HG02571 (cell line): Measurements from ENCODE around the gene ZNF263.

Experiments used
- ATAC-seq: cut with Tn5 transposase; IDR thresholded peaks from one replicate; pipeline ENCODE4 v1.9.1; 2021; ENCODE audit warnings: mild to moderate bottlenecking, moderate library complexity; ENCODE audit not compliant: unreplicated experiment

ZNF263 gene

GRCh38 chr16:3317315-3317999 lies 34.2 kb downstream of the ZNF263 start:
- no peak for ATAC-seq

- ATAC-seq: no peak
Measured at GRCh38 chr16:3321816-3322215, 38.5 kb downstream of the ZNF263 start.

- no peak for ATAC-seq
Measured at GRCh38 chr16:3327514-3327913, 44.2 kb downstream of the ZNF263 start.

- no peak for ATAC-seq
Measured at GRCh38 chr16:3328104-3328503, 44.8 kb downstream of the ZNF263 start.

GRCh38 chr16:3328643-3329042 lies 45.4 kb downstream of the ZNF263 start:
- ATAC-seq: no peak
